NCI-H510A treated with DMSO at 0.1 percent for 48 hours (cell line): ENCODE results near the gene PDZRN3.

Source experiments
- DNase-seq: peaks from one replicate; lab custom pipeline; 2025; lab: John Stamatoyannopoulos, UW

PDZRN3 gene

GRCh38 chr3:73384091-73384906, 240.4 kb downstream of the PDZRN3 start:
- no peak for DNase-seq

- no peak for DNase-seq
These were observed 241.2 kb downstream of the PDZRN3 start for GRCh38 chr3:73383470-73384049.

- DNase-seq = no peak
These were observed 243.2 kb downstream of the PDZRN3 start for GRCh38 chr3:73381551-73381950.

- DNase-seq = no peak
These were observed 243.8 kb downstream of the PDZRN3 start for GRCh38 chr3:73380735-73381532.

- no peak for DNase-seq
These were observed 245.3 kb downstream of the PDZRN3 start for GRCh38 chr3:73379465-73379864.

- DNase-seq = no peak
These were observed 246.5 kb downstream of the PDZRN3 start for GRCh38 chr3:73378207-73378606.

DNA sequence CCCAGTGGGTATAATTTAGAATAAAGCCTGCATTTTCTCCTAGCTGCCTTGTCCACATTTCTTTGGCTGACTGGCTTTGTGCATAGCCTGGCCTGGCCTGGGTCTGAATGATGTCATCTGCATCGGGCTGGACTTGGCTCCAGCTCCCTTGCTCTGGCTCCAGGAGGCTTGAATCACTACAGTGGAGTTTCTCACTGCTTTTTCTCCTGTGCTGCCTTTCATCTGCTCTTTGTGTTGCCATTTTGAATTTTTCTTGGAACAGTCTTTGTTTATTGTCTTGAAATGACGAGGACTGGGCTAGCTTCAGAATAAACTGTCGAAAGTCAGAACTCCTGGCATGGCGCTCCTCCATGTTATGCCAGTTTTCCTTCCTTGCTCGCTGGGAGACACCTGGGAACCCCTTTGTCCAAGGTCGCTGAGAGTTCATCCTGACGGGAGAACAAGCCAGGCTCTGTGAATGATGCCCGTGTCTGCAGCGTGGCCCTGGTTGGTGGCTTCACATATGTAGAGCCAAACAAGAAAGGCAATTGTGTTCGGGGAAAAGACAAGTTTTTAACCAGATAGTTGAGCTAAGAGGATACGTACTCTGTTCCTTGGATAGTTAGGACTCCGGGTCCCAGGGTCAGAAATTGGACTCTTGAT, 258.9 kb downstream of the PDZRN3 start:
- DNase-seq = no peak

- no peak for DNase-seq
These were observed 260.2 kb downstream of the PDZRN3 start for GRCh38 chr3:73364517-73364916.

DNA sequence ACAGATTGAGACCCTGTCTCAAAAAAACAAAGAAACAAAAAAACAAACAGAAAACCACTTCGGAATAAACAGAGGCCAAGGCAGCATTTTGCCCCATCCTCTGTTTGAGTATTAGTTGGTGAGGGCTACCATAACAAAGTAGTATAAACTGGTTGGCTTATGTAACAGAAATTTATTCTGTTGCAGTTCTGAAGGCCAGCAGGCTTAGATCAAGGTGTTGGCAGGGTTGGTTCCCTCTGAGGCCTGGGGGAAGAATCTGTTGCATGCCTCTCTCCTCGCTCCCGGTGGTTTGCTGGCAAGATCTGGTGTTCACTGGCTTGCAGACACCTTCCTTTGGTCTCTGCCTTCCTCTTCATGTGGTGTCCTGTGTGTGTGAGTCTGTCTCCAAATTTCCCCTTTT, 261.6 kb downstream of the PDZRN3 start:
- DNase-seq = no peak

DNA sequence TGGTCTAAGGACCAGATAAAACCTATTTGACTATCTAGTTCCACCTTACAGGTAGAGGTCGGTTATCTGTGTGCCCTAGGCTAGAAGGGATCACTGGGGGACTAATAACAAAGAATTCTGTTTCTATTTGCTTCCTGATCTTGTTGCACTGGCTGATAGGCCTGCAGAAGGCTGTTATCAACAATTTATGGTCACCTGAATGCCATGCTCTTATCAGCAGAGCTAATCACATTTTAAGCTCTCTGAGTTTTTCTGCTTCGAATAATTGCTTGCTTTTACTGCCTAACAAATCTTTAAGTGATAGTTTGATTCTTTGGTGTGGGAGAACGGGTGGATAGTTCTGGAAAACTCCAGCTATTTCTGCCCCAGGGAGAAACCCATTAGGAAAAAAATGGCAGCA, 263.1 kb downstream of the PDZRN3 start:
- no peak for DNase-seq

- no peak for DNase-seq
These were observed 271.0 kb downstream of the PDZRN3 start for GRCh38 chr3:73353649-73354217.

GRCh38 chr3:73352841-73353645, 271.7 kb downstream of the PDZRN3 start:
- DNase-seq = no peak

DNA sequence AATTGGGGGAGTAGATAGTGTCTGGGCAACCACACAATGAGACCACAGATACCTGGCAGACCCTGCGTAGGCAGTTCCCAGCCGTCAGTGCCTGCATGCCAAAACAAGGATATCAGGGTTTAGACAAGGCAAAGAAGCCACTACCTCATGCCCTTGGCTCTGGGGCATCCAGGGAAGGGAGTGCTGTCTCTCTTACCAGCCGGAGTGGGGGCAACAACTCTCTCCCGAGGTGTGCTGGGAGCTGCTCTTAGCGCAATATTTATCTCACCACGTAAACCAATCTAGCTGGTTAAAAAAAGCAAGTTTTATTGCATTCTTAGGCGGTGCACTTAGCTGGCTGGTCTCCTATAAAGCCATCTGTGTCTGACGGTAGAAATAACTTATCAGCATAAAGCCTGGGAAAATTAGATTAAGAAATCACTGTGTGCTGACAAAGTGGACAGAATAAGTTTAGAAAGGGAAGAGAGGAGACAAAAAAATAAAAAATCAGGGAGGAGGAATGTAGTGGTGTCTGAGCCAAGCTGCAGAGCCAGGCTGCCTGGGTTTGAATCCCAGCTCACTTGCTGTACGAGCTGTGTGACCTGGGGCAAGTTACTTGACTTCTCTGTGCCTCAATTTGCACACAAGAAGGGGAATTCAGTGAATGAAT, 273.2 kb downstream of the PDZRN3 start:
- DNase-seq = no peak

DNA sequence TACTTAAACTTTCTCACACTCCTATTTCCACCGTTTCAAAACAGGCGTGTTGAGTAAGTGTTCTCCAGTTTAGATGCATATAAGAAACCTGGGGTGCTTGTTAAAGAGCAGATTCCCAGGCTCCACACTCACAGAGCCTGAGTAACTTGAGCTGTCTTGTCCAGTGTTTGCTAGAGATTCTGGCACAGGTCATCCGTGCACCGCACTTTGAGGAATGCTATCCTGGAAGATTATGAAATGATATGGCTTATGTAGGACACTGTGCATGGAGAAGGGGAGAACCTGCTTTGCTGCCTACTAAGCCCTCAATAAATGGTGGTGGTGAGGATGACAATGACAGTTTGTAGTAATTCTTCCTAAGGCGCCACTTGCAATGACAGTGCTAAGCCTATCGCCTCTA, 273.7 kb downstream of the PDZRN3 start:
- DNase-seq = no peak

DNA sequence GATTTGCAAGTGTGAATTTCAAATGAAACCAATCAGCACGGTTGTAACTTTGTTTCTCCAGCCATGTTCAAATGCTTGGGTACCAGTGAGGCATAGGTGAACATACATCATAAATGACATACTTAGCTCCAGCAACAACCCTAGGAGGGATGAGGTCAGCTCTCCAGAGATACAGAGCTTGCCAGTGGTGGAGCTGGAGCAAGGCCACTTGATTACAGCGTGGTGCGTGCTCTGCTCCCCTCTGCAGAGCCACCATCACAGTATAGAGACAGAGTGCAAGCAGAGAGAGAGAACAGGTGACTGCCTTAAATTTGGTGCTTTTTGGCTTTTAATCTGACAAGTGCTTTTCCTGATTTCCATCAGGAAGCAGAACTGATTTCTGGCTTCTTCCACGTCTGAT, 275.1 kb downstream of the PDZRN3 start:
- DNase-seq = no peak

DNA sequence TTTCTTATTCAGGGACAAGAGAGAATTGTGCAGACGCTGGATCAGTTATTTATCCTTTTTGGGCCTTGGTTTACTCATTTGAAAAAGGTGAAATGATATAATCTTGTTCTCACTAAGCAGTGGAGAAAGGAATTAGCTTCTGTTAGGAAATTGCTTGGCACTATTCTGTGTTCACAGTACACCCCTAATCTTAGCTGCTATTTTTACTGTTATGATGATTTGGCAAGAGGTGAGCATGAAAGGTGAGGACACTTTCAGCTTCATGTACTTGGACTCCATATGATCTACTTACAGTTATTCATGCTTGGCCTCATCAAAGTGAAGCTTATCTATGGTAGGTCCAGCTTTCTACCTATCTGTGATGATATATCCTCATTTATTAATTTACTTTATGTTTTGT, 282.7 kb downstream of the PDZRN3 start:
- no peak for DNase-seq

DNA sequence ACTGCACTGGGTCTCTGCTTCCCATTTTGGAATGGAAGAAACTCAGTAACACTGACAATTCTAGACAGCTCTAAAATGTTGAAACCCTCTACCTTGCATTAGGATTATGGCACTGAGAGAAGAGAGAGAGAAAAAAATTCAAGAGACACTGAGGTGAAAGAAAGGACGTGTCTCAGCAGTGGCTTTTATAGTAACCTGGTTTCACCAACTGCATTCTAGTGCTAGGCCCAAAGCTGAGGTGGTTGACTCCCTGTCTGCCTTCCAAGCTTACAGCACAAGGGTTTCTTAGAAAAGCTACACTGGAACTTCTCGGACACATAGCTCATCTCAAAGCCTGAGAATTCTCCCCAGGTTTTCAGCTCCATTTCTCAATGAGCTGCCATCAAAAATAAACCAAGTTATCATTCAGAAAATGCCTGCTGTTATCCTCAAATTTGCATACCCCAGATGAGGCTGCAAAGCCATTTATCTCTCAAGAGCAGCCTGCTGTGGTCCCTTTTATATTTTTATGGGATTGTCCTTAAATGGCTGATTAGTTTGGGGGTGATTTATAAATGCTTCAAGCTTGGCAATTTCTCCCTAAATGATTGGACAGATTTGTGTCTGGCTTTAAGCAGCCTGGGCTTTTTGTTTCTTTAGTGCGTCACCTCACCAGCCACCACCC, 283.3 kb downstream of the PDZRN3 start:
- DNase-seq = no peak

DNA sequence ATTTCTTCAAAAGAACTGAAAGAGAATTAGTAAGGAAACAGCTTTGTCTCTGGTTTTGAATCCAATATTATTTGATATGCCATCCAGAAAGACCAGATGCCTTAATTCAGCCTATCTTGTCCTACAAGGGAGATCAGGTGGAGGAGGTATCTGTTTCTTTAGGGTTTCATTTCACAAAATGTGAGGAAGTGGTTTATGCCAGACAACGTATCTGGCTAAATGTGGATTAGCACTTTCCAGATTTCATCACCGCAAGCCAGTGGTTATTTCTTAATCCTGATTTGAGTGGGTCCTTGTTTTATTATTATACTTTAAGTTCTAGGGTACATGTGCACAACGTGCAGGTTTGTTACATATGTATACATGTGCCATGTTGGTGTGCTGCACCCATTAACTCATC, 292.2 kb downstream of the PDZRN3 start:
- DNase-seq = no peak
